HepG2 (cell line): ENCODE results near the gene ZNF217.

ENCODE experiments used
- CTCF ChIP-seq: sonication (generic); formaldehyde crosslinking; IDR thresholded peaks from 2 replicates; pipeline ENCODE4 v1.5.0; 2020; ENCODE audit warnings: mild to moderate bottlenecking, missing genetic modification reagents, moderate library complexity
- MED1 ChIP-seq: sonication (generic); formaldehyde crosslinking; IDR thresholded peaks from 2 replicates; pipeline ENCODE4 v1.4.0; 2020; ENCODE audit warnings: missing genetic modification reagents
- NR0B2 ChIP-seq: sonication (generic); formaldehyde crosslinking; IDR thresholded peaks from 2 replicates; pipeline ENCODE4 v1.4.0; 2020; ENCODE audit warnings: mild to moderate bottlenecking, missing genetic modification reagents
- PHF21A ChIP-seq: sonication (generic); formaldehyde crosslinking; IDR thresholded peaks from 2 replicates; pipeline ENCODE4 v1.5.0; 2020; ENCODE audit warnings: mild to moderate bottlenecking, missing genetic modification reagents
- POLR2A ChIP-seq, 2 experiments: IDR thresholded peaks; 2 replicates each; pipeline ENCODE4 v1.6.1; 2011; ENCODE audit warnings: low read depth in 2 of 2, low read length in 2 of 2, mild to moderate bottlenecking in 1 of 2, moderate library complexity in 1 of 2; ENCODE audit not compliant: insufficient read depth in 1 of 2
- USF2 ChIP-seq, 2 experiments: sonication (generic) in 1 of 2; formaldehyde crosslinking in 1 of 2; IDR thresholded peaks; 2 replicates each; pipeline versions ENCODE4 v1.5.1 to v1.6.1; 2011 to 2020; ENCODE audit warnings: borderline replicate concordance in 1 of 2, low read depth in 1 of 2, low read length in 1 of 2, mild to moderate bottlenecking in 1 of 2, missing genetic modification reagents in 1 of 2, moderate library complexity in 1 of 2
- ZNF143 ChIP-seq: sonication (generic); formaldehyde crosslinking; IDR thresholded peaks from 2 replicates; pipeline ENCODE4 v1.4.0; 2020; ENCODE audit warnings: missing genetic modification reagents
- ZNF3 ChIP-seq: IDR thresholded peaks from 2 replicates; pipeline ENCODE4 v1.7.0; 2017; ENCODE audit warnings: inconsistent platforms

- no peak for TF ChIP-seq CTCF (CRISPR knock-in tag)
- no peak for TF ChIP-seq ZNF3 (CRISPR knock-in tag)
- TF ChIP-seq MED1 (CRISPR knock-in tag): no peak
- no peak for TF ChIP-seq USF2 (IDR thresholded peaks at IDR 0.05; ENCODE audit: low read depth, low read length)
- TF ChIP-seq USF2 (CRISPR knock-in tag; IDR thresholded peaks at IDR 0.05; ENCODE audit: borderline replicate concordance): no peak
- no peak for TF ChIP-seq POLR2A (IDR thresholded peaks at IDR 0.05; ENCODE audit: insufficient read depth in 1 of 2, low read depth in 2 of 2, low read length in 2 of 2)
- no peak for TF ChIP-seq PHF21A (CRISPR knock-in tag)
- no peak for TF ChIP-seq NR0B2 (CRISPR knock-in tag)
- TF ChIP-seq ZNF143: no peak
Measured at GRCh38 chr20:53617791-53618489, 24.3 kb upstream of the ZNF217 start.
